ENCODE results near the gene ADIG.

The ADIG gene

GRCh38 chr20:38551056-38551626, 29.9 kb upstream of the ADIG start:
- intact Hi-C loops (cut with DNase I; ENCODE audit: low total_unique reads) = no loop called here
- no peak for DNase-seq
- no peak for TF ChIP-seq CTCF (IDR thresholded peaks at IDR 0.05)
- Histone ChIP-seq H3K27ac (no peak overlapping the region), H3K4me3 (no peak overlapping the region), H3K4me1 (no peaks in the 10 kb centered on the region), H3K9me3 (no peaks in the 10 kb centered on the region), H3K27me3 (no peaks in the 10 kb centered on the region), H3K36me3 (peaks cover 82 to 99% (median 90%) of the 10 kb centered on the region in 3 donors)

GRCh38 chr20:38554986-38555385, 26.0 kb upstream of the ADIG start:
- Histone ChIP-seq H3K4me1 (no peaks in the 10 kb centered on the region), H3K4me3 (no peak overlapping the region), H3K27me3 (no peaks in the 10 kb centered on the region), H3K9me3 (no peaks in the 10 kb centered on the region), H3K36me3 (peaks cover 74 to 94% (median 87%) of the 10 kb centered on the region in 3 donors), H3K27ac (no peak overlapping the region)
- no peak for DNase-seq
- no peak for TF ChIP-seq CTCF (IDR thresholded peaks at IDR 0.05)
- intact Hi-C loops (cut with DNase I; ENCODE audit: low total_unique reads) = no loop called here

GRCh38 chr20:38555395-38555794, 25.6 kb upstream of the ADIG start:
- Histone ChIP-seq H3K9me3 (no peaks in the 10 kb centered on the region), H3K4me3 (no peak overlapping the region), H3K27me3 (no peaks in the 10 kb centered on the region), H3K4me1 (no peaks in the 10 kb centered on the region), H3K36me3 (peaks cover 73 to 94% (median 87%) of the 10 kb centered on the region in 3 donors), H3K27ac (no peak overlapping the region)
- DNase-seq = no peak
- intact Hi-C loops (cut with DNase I; ENCODE audit: low total_unique reads) = no loop called here
- TF ChIP-seq CTCF (IDR thresholded peaks at IDR 0.05) = no peak

GRCh38 chr20:38557174-38557573, 23.8 kb upstream of the ADIG start:
- Histone ChIP-seq H3K4me3 (no peak overlapping the region), H3K27me3 (no peaks in the 10 kb centered on the region), H3K4me1 (no peaks in the 10 kb centered on the region), H3K27ac (no peak overlapping the region), H3K9me3 (no peaks in the 10 kb centered on the region), H3K36me3 (peaks cover 55 to 89% (median 75%) of the 10 kb centered on the region in 3 donors)
- no peak for TF ChIP-seq CTCF (IDR thresholded peaks at IDR 0.05)
- DNase-seq = no peak
- intact Hi-C loops (cut with DNase I; ENCODE audit: low total_unique reads) = no loop called here

- H3K4me3 ChIP-seq = no peak overlapping the region
- H3K9me3 ChIP-seq = no peaks in the 10 kb centered on the region
- no peak overlapping the region for H3K27ac ChIP-seq
- intact Hi-C loops (cut with DNase I; ENCODE audit: low total_unique reads) = no loop called here
- no peaks in the 10 kb centered on the region for H3K27me3 ChIP-seq
- no peak for TF ChIP-seq CTCF (IDR thresholded peaks at IDR 0.05)
- peaks cover 54 to 89% (median 73%) of the 10 kb centered on the region in 3 donors for H3K36me3 ChIP-seq
- DNase-seq = no peak
- H3K4me1 ChIP-seq = no peaks in the 10 kb centered on the region
Measured at GRCh38 chr20:38558596-38559360, 22.2 kb upstream of the ADIG start.

Measured in tibial artery (tissue), 4 donors.